ENCODE data around the gene ZNF827. TPM values are rescaled to one million over a fixed set of nuclear protein-coding genes. Genes with fewer than 3 reads are reported as not detected.

The ZNF827 gene
- total and polyA plus RNA-seq, 2 of the 8 experiments (the other 6 are each of a cell fraction or from before 2014, with no cell fraction given), result 25.3 to 26.2 TPM

DNA sequence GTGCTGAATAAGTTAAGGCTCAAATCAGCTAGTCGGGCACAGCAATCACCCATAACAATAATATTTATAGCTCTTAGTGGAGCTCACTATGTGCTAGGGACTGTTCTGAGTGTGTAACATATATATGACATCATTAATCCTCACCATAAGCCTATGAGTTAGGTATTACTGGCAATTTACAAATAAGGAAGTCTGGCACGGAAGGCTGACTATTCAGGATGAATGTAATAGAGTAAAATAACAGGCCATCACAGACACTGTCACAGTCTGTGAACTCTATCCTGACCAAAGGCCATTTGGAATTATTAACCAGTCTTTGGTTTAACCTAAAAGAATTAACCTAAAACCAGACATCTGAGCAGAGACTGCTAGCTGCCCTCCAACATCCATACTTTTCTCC, 139.4 kb downstream of the ZNF827 start:
- no peak overlapping the region for H3K4me2 ChIP-seq (ENCODE audit: insufficient read depth in 1 of 2, low read depth in 2 of 2, low read length in 2 of 2)
- WGBS, 2 experiments (ENCODE audit: extremely low coverage in 1 of 2, insufficient coverage in 1 of 2, insufficient read length in 1 of 2, insufficient replicate concordance in 2 of 2, low coverage in 1 of 2, low lambda C conversion rate in 2 of 2, missing lambda C conversion rate in 1 of 2), result 48% methylated on average over 2 of the region's 2 CpGs; no CpG with 5 or more reads in 1 of the 2 experiments
- H3K79me2 ChIP-seq (ENCODE audit: control insufficient read depth in 1 of 2, insufficient read depth in 2 of 2, low read length in 2 of 2), result no peaks in the 10 kb centered on the region
- no peaks in the 10 kb centered on the region for H3K9me3 ChIP-seq (ENCODE audit: insufficient read depth in 2 of 2, low read depth in 1 of 2, low read length in 1 of 2)
- H3K27ac ChIP-seq (ENCODE audit: low read depth, low read length), result no peak overlapping the region
- H4K91ac ChIP-seq (replicated peaks; ENCODE audit: insufficient read length, low read length), result no peak overlapping the region
- no peak overlapping the region for H4K8ac ChIP-seq (ENCODE audit: extremely low read depth, insufficient read depth, low read length)
- no peak overlapping the region for H2BK20ac ChIP-seq (ENCODE audit: low read length)
- no peaks in the 10 kb centered on the region for H3K23me2 ChIP-seq (ENCODE audit: low read depth, low read length)
- H4K20me1 ChIP-seq (replicated peaks in 1 of 2; ENCODE audit: control insufficient read depth in 1 of 2, insufficient read depth in 2 of 2, low read length in 2 of 2), result no peaks in the 10 kb centered on the region
- no peak overlapping the region for H2BK120ac ChIP-seq (replicated peaks; ENCODE audit: low read depth, low read length)
- H2BK5ac ChIP-seq (ENCODE audit: low read depth, low read length), result no peak overlapping the region
- no peak overlapping the region for H2BK15ac ChIP-seq (ENCODE audit: low read length)
- H3K14ac ChIP-seq (ENCODE audit: insufficient read length), result no peak overlapping the region
- H3K9ac ChIP-seq (replicated peaks in 1 of 4; ENCODE audit: extremely low read depth in 1 of 4, low read depth in 3 of 4, low read length in 3 of 4), result no peak overlapping the region
- H2AFZ ChIP-seq (ENCODE audit: low read length), result no peak overlapping the region
- no peak overlapping the region for H3K4me3 ChIP-seq (ENCODE audit: extremely low read depth in 1 of 4, insufficient read depth in 2 of 4, low read depth in 3 of 4, low read length in 4 of 4)
- DNase-seq (ENCODE audit: low read depth in 1 of 2, low spot score in 2 of 2) (no peak), FAIRE-seq (no peak)
- H3K27me3 ChIP-seq (replicated peaks in 1 of 4; ENCODE audit: control insufficient read depth in 3 of 4, extremely low read depth in 1 of 4, insufficient read depth in 3 of 4, low read length in 3 of 4), result no peaks in the 10 kb centered on the region
- POLR2A ChIA-PET (ENCODE audit: partially characterized antibody), result interaction anchor here (1.2 kb wide), 1 partner anchor 14 kb away, joined by 4 read pairs; no protein-coding TSS in a partner anchor
- H3K4ac ChIP-seq (replicated peaks; ENCODE audit: insufficient read length, low read depth, low read length), result no peak overlapping the region
- H3K4me1 ChIP-seq (replicated peaks in 1 of 4; ENCODE audit: control insufficient read depth in 3 of 4, insufficient read depth in 4 of 4, low read length in 3 of 4), result 0 out of 7 replicates have a peak, but pooled peaks cover 0 to 2% (median 0%) of the 10 kb centered on the region in 4 experiments
- H3K79me1 ChIP-seq (ENCODE audit: low read depth, low read length), result no peaks in the 10 kb centered on the region
- H2BK12ac ChIP-seq (ENCODE audit: low read depth, low read length), result no peak overlapping the region
- CTCF ChIA-PET (ENCODE audit: partially characterized antibody), result interaction anchor here (0.6 kb wide), 1 partner anchor 156 kb away, joined by 3 read pairs; no protein-coding TSS in a partner anchor
- H3K56ac ChIP-seq (replicated peaks; ENCODE audit: insufficient read length, low read depth, low read length), result no peak overlapping the region
- H4K5ac ChIP-seq (ENCODE audit: insufficient read length, low read depth, low read length), result no peak overlapping the region
- no peak overlapping the region for H3K18ac ChIP-seq (ENCODE audit: extremely low read depth, low read length)
- H2AK5ac ChIP-seq (ENCODE audit: low read depth, low read length), result no peak overlapping the region; the same call in 1 of the 2 replicates
- no peaks in the 10 kb centered on the region; a peak in 1 of 8 replicates for H3K36me3 ChIP-seq (ENCODE audit: control insufficient read depth in 2 of 4, insufficient read depth in 4 of 4, low read length in 3 of 4)
- no peak overlapping the region for H3K23ac ChIP-seq (ENCODE audit: insufficient read length)
- no peak for TF ChIP-seq RNF2 (IDR thresholded peaks at IDR 0.05; ENCODE audit: borderline replicate concordance, low read depth, low read length, missing control alignments, poor library complexity, severe bottlenecking)
- TF ChIP-seq POLR2A (IDR thresholded peaks at IDR 0.05; ENCODE audit: control extremely low read depth in 1 of 2, low read depth in 2 of 2, low read length in 2 of 2), result no peak
- no peak for TF ChIP-seq CTBP2 (IDR thresholded peaks at IDR 0.05; ENCODE audit: borderline replicate concordance, insufficient read depth, insufficient read length, low read length)
- TF ChIP-seq BCL11A (IDR thresholded peaks at IDR 0.05; ENCODE audit: low read depth in 2 of 2, low read length in 2 of 2), result no peak
- no peak for TF ChIP-seq SRF (IDR thresholded peaks at IDR 0.05; ENCODE audit: low read depth, low read length)

All from H1 (cell line).